Trophoblast cell (in vitro differentiated cells and primary cell): ENCODE results near the gene MYO15B.
A peak's percentile ranks its signal among the peaks of the same experiment; 100 is the strongest.

Source experiments
- DNase-seq, 2 donors: peaks; one replicate each; pipeline ENCODE4 v3.0.0-alpha.2; 2016
- H2AFZ ChIP-seq: 2 replicates; pipeline ENCODE4 v1.6.1; 2013; ENCODE audit warnings: low read length, moderate library complexity, mild to moderate bottlenecking; ENCODE audit not compliant: insufficient read depth, poor library complexity
- H2AK5ac ChIP-seq: 2 replicates; pipeline ENCODE4 v1.6.1; 2013; ENCODE audit warnings: mild to moderate bottlenecking, low read length
- H2BK120ac ChIP-seq: 2 replicates; pipeline ENCODE4 v1.6.1; 2013; ENCODE audit warnings: low read length, mild to moderate bottlenecking, moderate library complexity; ENCODE audit not compliant: insufficient read depth, poor library complexity
- H2BK12ac ChIP-seq: 2 replicates; pipeline ENCODE4 v1.6.1; 2013; ENCODE audit warnings: mild to moderate bottlenecking, low read length, moderate library complexity
- H2BK5ac ChIP-seq: 2 replicates; pipeline ENCODE4 v1.6.1; 2013; ENCODE audit warnings: low read length, low read depth, moderate library complexity, mild to moderate bottlenecking; ENCODE audit not compliant: poor library complexity
- H3K14ac ChIP-seq: 2 replicates; pipeline ENCODE4 v1.6.1; 2013; ENCODE audit warnings: mild to moderate bottlenecking, low read length
- H3K18ac ChIP-seq: 2 replicates; pipeline ENCODE4 v1.6.1; 2013; ENCODE audit warnings: mild to moderate bottlenecking, low read length
- H3K23ac ChIP-seq: 2 replicates; pipeline ENCODE4 v1.6.1; 2013; ENCODE audit warnings: low read length
- H3K27ac ChIP-seq: 2 replicates; pipeline ENCODE4 v1.5.1; 2013; ENCODE audit warnings: low read depth, mild to moderate bottlenecking, inconsistent platforms, low read length, moderate library complexity
- H3K27me3 ChIP-seq: 2 replicates; pipeline ENCODE4 v1.6.1; 2013; ENCODE audit warnings: inconsistent platforms, mild to moderate bottlenecking, low read length, moderate library complexity; ENCODE audit not compliant: insufficient read depth
- H3K36me3 ChIP-seq, 2 experiments: 1 replicate in 1 of 2; 2 replicates in 1 of 2; pipeline ENCODE4 v1.6.1; 2013; ENCODE audit warnings: low read length in 2 of 2, mild to moderate bottlenecking in 2 of 2, moderate library complexity in 1 of 2; ENCODE audit not compliant: insufficient read depth in 2 of 2, control insufficient read depth in 1 of 2
- H3K4ac ChIP-seq: 2 replicates; pipeline ENCODE4 v1.6.1; 2013; ENCODE audit warnings: low read depth, mild to moderate bottlenecking, low read length, moderate library complexity
- H3K4me1 ChIP-seq, 2 experiments: 1 replicate in 1 of 2; 2 replicates in 1 of 2; pipeline ENCODE4 v1.6.1; 2013; ENCODE audit warnings: low read length in 2 of 2, mild to moderate bottlenecking in 2 of 2, moderate library complexity in 1 of 2; ENCODE audit not compliant: insufficient read depth in 2 of 2, control insufficient read depth in 1 of 2
- H3K4me2 ChIP-seq: 2 replicates; pipeline ENCODE4 v1.6.1; 2013; ENCODE audit warnings: inconsistent platforms, mild to moderate bottlenecking, low read length, moderate library complexity
- H3K4me3 ChIP-seq: 2 replicates; pipeline ENCODE4 v1.5.1; 2013; ENCODE audit warnings: mild to moderate bottlenecking, low read depth, low read length, inconsistent platforms
- H3K79me1 ChIP-seq: one replicate; pipeline ENCODE4 v1.6.1; 2013; ENCODE audit warnings: low read length
- H3K79me2 ChIP-seq: 2 replicates; pipeline ENCODE4 v1.6.1; 2013; ENCODE audit warnings: low read length, mild to moderate bottlenecking; ENCODE audit not compliant: control insufficient read depth, insufficient read depth, poor library complexity
- H3K9ac ChIP-seq: 2 replicates; pipeline ENCODE4 v1.6.1; 2013; ENCODE audit warnings: mild to moderate bottlenecking, low read length
- H3K9me3 ChIP-seq: 2 replicates; pipeline ENCODE4 v1.6.1; 2013; ENCODE audit warnings: low read depth, mild to moderate bottlenecking, control low read depth, inconsistent platforms, low read length; ENCODE audit not compliant: insufficient read depth
- H4K12ac ChIP-seq: 2 replicates; pipeline ENCODE4 v1.6.1; 2013; ENCODE audit warnings: low read depth, mild to moderate bottlenecking, low read length, moderate library complexity
- H4K8ac ChIP-seq: 2 replicates; pipeline ENCODE4 v1.6.1; 2013; ENCODE audit warnings: low read depth, mild to moderate bottlenecking, low read length, moderate library complexity
- H4K91ac ChIP-seq: one replicate; pipeline ENCODE4 v1.6.1; 2013; ENCODE audit warnings: low read depth, mild to moderate bottlenecking, low read length, moderate library complexity
- WGBS: extraction: QIAGEN DNeasy Blood & Tissue Kit; methylation state at CpG from one replicate; pipeline ENCODE4 v1.1.7; 2013; ENCODE audit warnings: missing lambda C conversion rate; ENCODE audit not compliant: insufficient read length, insufficient coverage; ENCODE audit errors: extremely low coverage; 5-methylcytosine and 5-hydroxymethylcytosine counted together

The MYO15B gene

GRCh38 chr17:75610103-75610984 is 22.7 kb downstream of the MYO15B start:
- H3K79me2 ChIP-seq, result no peaks in the 10 kb centered on the region
- H3K4me2 ChIP-seq, result no peak overlapping the region
- no peak overlapping the region for H2BK5ac ChIP-seq
- H2AK5ac ChIP-seq, result no peak overlapping the region
- H3K4me1 ChIP-seq, result no peaks in the 10 kb centered on the region
- no peak overlapping the region for H4K91ac ChIP-seq
- H2BK120ac ChIP-seq, result no peak overlapping the region
- H3K9ac ChIP-seq, result no peak overlapping the region
- no peaks in the 10 kb centered on the region for H3K36me3 ChIP-seq
- no peak overlapping the region for H3K23ac ChIP-seq
- H3K79me1 ChIP-seq, result no peaks in the 10 kb centered on the region
- no peak overlapping the region for H3K14ac ChIP-seq
- no peak overlapping the region for H3K4ac ChIP-seq
- H4K12ac ChIP-seq, result no peak overlapping the region
- H3K27me3 ChIP-seq, result no peaks in the 10 kb centered on the region
- H4K8ac ChIP-seq, result no peak overlapping the region
- no peak overlapping the region for H3K4me3 ChIP-seq
- no peaks in the 10 kb centered on the region for H3K9me3 ChIP-seq
- WGBS, result no CpG with 5 or more reads among the region's 25 CpGs
- no peak overlapping the region for H3K27ac ChIP-seq
- no peak overlapping the region for H2AFZ ChIP-seq
- no peak overlapping the region for H3K18ac ChIP-seq
- no peak overlapping the region for H2BK12ac ChIP-seq
- DNase-seq, result no peak

GRCh38 chr17:75611851-75612429 is 24.3 kb downstream of the MYO15B start:
- no peaks in the 10 kb centered on the region for H3K79me1 ChIP-seq
- no peak overlapping the region for H3K9ac ChIP-seq
- H3K4me1 ChIP-seq, result no peaks in the 10 kb centered on the region
- no peak overlapping the region for H3K14ac ChIP-seq
- H3K18ac ChIP-seq, result no peak overlapping the region
- no peaks in the 10 kb centered on the region for H3K27me3 ChIP-seq
- no peak overlapping the region for H4K12ac ChIP-seq
- no peak overlapping the region for H3K4me2 ChIP-seq
- H3K36me3 ChIP-seq, result no peaks in the 10 kb centered on the region
- no peak overlapping the region for H2AFZ ChIP-seq
- H3K79me2 ChIP-seq, result no peaks in the 10 kb centered on the region
- H3K23ac ChIP-seq, result no peak overlapping the region
- no peaks in the 10 kb centered on the region for H3K9me3 ChIP-seq
- no peak overlapping the region for H2AK5ac ChIP-seq
- no peak overlapping the region for H2BK12ac ChIP-seq
- H4K91ac ChIP-seq, result no peak overlapping the region
- no CpG with 5 or more reads among the region's 20 CpGs for WGBS
- no peak overlapping the region for H2BK5ac ChIP-seq
- no peak overlapping the region for H3K27ac ChIP-seq
- no peak overlapping the region for H2BK120ac ChIP-seq
- no peak overlapping the region for H3K4me3 ChIP-seq
- H4K8ac ChIP-seq, result no peak overlapping the region
- DNase-seq, result no peak
- no peak overlapping the region for H3K4ac ChIP-seq

- Histone ChIP-seq H2BK12ac (no peak overlapping the region), H3K79me1 (no peaks in the 10 kb centered on the region), H3K18ac (no peak overlapping the region), H3K9ac (no peak overlapping the region), H3K4ac (no peak overlapping the region), H3K23ac (no peak overlapping the region), H3K14ac (no peak overlapping the region), H3K36me3 (no peaks in the 10 kb centered on the region), H2BK120ac (no peak overlapping the region), H2BK5ac (no peak overlapping the region), H4K91ac (no peak overlapping the region), H4K12ac (no peak overlapping the region), H2AK5ac (no peak overlapping the region), H3K9me3 (no peaks in the 10 kb centered on the region), H3K4me1 (no peaks in the 10 kb centered on the region), H3K4me3 (no peak overlapping the region), H3K4me2 (no peak overlapping the region), H4K8ac (no peak overlapping the region), H3K27ac (no peak overlapping the region), H3K79me2 (no peaks in the 10 kb centered on the region), H3K27me3 (no peaks in the 10 kb centered on the region), H2AFZ (no peak overlapping the region)
- WGBS, result no CpG with 5 or more reads among the region's 27 CpGs
- no peak for DNase-seq
Measured at GRCh38 chr17:75612906-75613626, 25.5 kb downstream of the MYO15B start.

- Histone ChIP-seq H3K27ac (no peak overlapping the region), H3K27me3 (no peaks in the 10 kb centered on the region), H3K9ac (no peak overlapping the region), H3K36me3 (no peaks in the 10 kb centered on the region), H3K4me2 (no peak overlapping the region), H3K79me1 (no peaks in the 10 kb centered on the region), H4K91ac (no peak overlapping the region), H4K8ac (no peak overlapping the region), H2BK120ac (no peak overlapping the region), H3K14ac (no peak overlapping the region), H3K79me2 (no peaks in the 10 kb centered on the region), H2AK5ac (no peak overlapping the region), H3K4ac (no peak overlapping the region), H4K12ac (peak overlapping the region; percentile 16), H3K18ac (no peak overlapping the region), H3K9me3 (no peaks in the 10 kb centered on the region), H3K4me1 (no peaks in the 10 kb centered on the region), H2AFZ (no peak overlapping the region), H3K4me3 (no peak overlapping the region), H2BK12ac (no peak overlapping the region), H3K23ac (no peak overlapping the region), H2BK5ac (no peak overlapping the region)
- no CpG with 5 or more reads among the region's 12 CpGs for WGBS
- no peak for DNase-seq
Measured at GRCh38 chr17:75614006-75614405, 26.4 kb downstream of the MYO15B start.
